Superior temporal gyrus (tissue), 1 donor: ENCODE results near the gene CACNA1H.

Experiments
- DNase-seq: peaks from one replicate; pipeline ENCODE4 v3.0.0-alpha.2; 2016; ENCODE audit errors: extremely low spot score

The CACNA1H gene

DNA sequence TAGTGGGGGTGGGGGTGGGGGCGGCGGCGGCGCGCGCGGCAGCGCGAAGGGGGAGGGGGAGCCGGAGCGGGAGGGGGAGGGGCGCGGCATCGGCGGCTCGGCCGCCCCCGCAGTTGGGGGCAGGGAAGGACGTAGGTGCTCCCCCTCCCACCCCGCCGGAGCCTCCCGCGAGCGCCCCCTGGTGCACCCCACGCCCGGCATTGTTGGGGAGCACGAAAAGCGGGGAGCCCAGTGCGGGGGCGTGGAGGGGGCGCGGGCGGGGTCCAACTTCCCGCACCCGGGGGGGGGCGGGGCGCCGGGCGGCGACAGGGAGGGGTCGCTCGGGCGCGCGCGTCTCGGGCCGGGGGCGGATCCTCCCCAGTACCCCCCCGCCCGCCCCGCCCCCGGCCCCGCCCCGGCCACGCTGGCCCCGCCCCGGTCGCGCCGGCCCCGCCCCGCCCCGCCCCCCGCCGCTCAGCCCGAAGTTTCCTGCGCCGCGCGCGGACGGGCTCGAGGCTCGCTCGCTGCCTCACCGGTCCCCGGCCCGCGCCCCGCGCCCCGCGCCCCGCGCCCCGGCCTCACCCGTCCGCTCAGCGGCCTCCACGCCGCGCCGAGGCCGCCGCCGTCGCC, at the start of gene CACNA1H:
TSS of gene CACNA1H (plus strand) at position 456 of the 609 bp plus-strand sequence. CDS start 632 bp downstream, outside the sequence.
- DNase-seq = no peak

DNA sequence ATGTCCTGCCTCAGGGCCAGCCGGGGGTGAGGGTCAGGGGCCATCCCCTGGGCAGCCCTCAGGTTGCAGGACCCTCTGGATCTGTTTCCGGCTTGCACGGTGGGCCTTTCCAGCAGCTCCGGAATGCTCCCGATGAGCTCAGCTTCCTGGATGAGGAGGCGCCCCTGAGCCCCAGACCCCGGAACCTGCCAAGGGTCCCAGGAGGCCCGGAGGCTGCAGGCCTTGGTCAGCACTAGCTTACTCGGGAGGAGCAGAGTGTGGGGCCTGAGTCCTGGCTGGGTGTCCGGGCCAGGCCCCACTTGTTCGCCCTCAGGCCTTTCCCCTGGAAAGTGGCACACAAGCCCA, 49.3 kb upstream of the CACNA1H start:
- no peak for DNase-seq

DNA sequence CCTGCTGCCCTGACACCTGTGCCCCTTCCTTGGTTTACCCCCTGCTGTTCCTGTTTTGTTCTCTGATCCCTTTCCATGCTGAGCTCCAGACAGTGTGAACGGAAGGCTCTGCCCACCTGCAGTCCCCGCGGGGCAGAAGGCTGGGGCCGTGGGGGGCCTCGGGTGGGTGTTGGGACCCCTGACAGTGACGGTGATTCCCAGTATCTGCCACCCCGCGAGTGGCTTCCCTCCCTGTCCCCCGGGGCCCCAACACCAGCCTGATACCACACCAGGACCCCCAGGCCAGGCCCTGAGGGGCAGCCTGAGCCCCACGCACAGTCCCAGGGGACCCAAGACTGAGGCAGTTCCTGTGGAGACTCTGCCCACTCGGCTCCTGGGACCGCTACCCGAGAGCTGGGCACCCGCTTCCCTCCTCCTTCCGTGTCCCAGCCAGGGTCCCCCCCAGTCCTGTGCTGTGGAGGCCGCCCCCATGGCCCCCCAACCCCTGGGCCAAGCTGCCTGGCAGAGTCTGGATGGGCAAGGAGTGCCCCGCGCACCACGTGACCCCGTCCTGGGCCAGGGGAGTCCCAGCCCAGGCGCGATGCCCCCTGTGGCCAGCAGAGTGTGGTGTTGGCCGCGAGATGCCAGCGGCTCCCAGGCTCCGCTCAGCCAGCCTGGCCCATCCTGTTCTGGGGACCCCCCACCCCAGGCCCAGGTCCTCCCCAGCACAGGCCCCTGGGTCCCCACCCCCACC, 46.9 kb upstream of the CACNA1H start:
- DNase-seq = peak; percentile 68

DNA sequence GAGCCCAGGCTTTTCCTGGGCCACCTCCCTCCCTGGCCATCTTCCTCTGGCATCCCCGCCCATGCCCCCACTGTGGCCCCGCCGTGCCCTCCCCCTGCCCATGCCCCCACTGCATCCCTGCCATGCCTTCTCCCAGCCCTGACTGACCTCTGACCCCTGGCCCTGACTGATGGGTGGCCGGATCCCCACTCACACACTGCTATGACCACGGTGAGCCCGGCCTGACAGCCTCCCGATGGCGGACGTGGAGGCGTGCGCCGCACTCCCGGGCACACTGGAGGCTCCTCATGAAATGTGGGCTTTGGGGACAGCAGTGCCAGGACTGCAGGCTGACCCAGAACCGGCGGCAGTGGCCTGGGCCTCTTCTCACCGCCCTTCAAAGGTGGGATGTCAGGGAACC, 46.2 kb upstream of the CACNA1H start:
- no peak for DNase-seq

DNA sequence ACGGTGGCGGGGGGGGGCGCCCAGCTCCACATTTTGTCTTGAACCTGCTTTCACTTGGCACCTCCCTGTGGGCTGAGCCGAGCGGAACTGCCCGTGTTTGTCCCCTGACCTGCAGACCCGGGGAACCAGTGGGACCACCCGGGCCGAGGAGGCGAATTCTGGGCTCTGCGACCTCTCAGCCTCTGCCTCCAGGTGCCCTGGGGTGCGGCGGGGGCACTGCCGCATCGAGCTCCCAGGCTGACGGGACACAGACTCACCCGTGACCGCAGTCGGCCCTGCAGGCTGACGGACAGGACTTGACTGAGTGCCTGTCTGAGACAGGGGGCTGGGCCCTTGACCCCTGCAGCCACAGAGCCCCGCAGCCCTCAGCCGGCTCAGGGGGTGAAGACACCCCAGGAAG, 45.8 kb upstream of the CACNA1H start:
- no peak for DNase-seq

DNA sequence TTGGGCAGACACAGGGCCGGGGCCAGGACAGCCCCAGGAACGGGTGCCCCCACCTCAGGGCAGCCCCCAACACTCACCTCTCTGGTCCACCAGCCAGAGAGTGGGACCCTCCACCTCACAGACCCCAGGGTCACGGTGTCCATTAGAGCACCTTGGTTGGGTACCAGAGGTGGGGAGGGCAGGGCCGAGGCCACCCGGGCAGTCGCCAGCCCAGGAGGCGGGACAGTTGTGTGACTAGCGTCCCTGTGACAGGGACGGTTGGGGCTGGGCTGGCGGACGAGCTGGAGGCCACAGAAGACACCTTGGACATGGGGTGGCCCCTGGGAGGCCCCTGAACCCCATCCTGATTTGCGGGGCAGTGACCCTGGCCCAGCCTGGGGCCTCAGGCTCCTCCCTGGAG, 45.2 kb upstream of the CACNA1H start:
- DNase-seq = no peak

DNA sequence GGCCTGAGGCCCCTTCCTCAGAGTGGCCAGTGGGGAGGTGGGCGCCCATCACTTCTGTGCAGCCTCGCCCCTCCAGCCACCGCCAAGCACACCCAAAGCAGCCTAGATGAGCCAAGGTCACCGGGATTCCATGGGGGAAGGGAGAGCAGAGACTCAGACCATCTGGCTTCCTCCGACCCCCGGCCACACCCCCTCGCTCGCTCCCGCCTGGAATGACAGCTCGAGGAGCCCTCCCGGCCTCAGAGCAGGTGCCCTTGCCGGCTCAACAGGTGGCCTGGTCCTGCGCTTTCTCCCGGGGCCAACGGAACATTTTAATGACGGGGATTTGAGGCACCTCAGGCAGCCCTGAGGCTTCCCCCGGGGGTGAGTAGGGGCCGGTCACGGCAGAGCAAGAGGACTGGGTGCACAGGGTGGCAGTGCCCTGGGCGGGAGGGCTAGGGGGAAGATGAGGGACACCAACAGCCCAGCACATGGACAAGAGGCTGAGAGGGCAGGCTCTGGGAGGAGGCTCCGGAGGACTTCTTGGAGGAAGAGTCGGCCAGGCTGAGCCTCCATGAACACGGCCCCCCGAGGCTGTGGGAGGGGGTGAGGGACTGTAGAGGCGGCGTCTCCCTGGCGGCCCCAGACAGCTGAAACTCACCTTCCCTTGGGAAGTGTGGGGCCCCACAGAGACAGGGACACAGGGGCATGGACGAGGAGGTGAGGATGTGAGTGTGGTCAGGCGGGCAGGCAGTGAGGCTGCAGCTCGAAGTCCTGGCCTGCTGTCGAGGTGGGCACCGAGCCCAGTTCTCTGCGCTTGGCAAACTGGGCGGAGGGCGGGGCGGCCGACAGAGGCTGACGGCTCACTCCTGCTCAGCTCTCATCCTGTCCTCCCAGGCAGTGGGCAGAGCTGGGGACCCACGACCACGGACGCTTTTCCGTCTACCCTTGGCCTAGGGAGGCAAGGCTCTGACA, 44.3 kb upstream of the CACNA1H start:
- DNase-seq = peak; percentile 12

DNA sequence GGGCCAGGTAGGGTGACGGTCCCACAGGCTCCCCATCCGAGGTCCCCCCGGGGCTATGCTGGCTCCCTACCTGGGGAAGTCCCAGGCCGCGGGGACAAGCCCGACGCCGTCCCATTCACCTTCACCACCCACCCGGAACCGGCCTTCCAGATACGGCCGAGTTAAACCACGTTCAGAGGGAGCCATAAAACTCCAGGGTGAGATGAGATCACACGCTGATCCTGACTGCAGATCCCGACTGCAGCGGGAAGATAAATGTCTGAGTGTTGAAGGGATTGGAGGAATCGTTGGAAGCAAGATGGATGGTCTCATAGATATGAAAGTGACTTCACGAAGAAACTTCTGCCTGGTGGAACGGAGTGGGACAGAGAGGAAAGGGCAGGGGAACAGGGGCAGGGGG, 43.3 kb upstream of the CACNA1H start:
- no peak for DNase-seq

DNA sequence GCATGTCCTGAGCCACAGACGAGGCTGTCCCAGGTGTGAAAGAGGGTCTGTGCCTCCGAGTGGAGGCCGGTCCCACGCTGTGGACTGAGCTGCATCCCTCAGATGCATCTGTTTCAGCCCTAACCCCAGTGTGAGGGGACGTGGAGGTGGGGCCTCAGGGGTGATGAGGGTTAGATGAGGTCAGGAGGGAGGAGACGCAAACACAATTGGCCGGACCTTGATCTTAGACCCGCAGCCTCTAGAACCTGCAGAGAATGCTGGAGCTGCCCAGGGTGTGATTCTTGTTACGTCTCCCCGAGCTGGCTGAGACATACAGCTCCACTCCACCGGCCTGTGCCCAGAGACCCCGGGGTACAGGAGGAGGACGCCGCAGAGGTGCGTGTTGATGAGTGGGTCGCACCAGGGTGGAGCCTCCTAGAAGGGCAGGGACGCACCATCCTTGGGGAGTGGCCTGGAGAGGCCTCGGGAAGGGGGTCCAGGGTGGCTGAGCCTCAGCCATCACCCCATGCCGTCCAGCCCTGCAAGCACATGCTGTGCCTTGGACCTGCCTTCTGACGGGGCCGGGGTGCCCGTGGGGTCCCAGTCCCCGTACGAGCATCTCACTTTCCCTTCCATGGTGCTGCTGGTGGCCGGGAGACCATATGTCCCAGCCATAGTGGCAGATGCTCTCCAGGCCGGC, 40.3 kb upstream of the CACNA1H start:
- DNase-seq = no peak

DNA sequence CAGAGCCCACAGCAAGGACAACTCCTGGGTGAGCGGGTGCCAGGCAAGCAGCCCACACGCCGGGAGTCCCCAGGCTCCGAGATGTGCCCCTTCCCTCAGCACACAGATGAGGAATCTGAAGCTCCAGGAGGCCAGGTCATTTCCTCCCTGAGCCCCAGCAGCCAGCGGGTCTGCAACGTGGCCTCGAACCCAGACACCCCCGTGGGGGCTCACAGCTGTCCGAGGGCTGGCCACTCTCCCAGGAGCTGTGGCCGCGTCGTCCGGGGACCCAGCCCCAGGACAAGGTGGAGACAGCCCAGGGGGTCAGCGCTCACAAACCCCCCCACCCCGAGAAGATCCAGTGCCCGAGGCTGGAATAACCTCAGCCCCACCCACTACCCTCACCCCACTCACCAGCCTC, 39.4 kb upstream of the CACNA1H start:
- DNase-seq = no peak

DNA sequence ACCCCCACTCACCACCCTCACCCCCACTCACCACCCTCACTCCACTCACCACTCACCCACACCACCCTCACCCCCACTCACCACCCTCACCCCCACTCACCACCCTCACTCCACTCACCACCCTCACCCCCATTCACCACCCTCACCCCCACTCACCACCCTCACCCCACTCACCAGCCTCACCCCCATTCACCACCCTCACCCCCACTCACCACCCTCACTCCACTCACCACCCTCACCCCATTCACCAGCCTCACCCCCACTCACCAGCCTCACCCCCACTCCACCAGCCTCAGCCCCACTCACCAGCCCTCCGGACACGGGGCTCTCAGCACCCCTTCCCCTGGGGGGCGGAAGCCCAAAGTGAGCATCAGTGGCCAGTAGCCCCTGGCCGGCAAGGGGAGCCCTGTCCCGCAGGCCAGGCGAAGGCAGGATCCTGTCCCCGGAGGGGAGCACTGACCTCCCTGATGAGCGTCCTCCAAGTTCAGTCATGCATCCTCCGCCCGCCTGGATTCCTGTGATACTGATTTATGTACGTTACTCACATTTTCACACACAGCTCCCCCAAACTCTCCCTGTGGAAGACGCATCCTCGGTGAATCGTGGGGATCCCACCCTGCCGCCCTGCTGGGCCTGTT, 38.9 kb upstream of the CACNA1H start:
- DNase-seq = no peak

DNA sequence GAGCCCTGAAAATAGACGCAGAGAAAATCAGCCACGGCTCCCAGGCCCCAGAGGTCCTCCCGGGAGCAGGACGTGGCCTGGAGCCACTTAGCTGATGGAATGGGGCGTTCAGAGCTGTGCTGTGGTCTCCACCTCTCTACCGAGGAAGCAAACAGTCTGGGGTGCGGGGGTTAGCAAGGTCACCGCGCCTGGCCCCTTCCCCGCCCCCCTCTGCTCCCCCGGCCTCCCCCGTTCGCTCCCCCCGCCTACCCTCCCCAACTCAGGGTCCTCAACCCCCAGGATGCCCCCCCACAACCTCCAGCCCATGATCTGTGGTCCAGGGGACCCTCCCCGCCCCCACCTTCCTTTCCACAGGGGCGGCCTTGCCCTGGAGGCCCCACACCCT, 36.2 kb upstream of the CACNA1H start:
- DNase-seq = no peak

DNA sequence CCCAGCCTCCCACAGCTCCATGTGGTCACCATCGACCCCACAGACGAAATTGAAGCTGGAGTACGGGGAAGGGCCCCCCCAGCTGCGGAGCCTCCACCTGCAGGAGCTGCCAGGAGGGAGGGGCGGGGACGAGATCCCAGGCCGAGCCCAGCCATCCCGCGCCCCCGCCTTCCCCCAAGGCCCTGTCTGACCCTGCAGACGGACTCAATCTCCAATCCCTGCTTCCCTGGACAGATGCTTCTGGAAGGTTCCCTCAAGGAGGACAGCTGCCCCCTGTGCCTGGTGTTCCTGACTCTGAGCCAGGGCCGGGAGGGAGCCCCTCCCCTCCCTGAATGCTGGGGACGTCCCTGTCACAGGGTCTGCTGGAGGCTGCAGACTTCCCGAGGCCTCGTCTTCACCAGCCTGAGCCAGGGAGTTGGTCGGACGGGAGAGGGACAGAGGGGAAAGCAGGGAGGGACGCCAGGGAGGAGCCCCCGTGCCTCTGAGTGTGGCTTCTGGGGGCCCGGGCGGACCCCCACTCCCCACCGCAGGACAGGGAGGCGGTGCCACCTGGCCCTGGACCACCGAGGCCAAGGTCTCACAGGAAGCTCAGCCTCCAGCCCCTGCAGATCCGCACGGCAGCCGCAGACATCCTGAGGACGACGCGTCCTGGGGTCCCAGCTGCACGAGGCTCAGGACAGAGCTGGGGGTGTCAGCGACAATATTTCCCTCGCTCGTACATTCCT, 35.6 kb upstream of the CACNA1H start:
- no peak for DNase-seq

DNA sequence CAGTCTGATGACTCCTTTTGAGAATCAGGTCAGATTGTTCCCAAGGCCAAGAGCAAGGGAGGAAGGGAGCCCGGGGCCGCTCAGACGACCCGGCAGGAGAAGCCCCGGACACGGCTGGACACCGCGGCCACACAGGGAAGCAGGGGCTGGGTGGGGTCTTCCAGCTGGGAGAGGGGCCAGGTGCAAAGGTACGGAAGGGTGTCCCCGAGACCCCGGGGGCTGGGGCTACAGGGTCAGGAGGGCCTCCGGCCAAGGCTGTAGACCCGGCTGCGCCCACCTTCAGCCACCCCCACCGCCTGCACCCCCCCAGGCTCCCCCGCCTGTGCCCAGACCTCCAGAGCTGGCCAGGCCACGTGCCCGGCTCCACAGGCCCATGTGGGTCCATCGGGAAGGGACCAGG, 35.0 kb upstream of the CACNA1H start:
- no peak for DNase-seq

DNA sequence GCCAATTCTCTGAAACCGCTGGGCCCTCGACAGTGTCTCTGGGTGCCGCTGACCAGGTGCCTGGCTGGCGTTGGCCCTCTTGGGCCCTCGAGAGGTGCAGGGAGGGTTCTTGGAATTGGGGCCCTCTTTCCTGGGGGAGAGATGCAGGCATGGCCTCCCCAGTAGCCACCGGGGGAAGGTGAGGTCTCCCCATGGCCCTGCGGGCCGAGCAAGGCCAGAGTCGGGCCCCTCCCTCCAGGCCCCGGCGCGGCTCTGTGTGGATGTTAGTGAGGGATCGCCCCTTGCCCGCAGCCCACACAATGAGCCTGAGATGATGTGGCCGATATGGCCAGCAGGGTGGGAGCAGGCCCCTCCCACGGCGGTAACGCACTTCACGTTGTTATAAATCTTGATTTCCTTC, 33.8 kb upstream of the CACNA1H start:
- DNase-seq = no peak

DNA sequence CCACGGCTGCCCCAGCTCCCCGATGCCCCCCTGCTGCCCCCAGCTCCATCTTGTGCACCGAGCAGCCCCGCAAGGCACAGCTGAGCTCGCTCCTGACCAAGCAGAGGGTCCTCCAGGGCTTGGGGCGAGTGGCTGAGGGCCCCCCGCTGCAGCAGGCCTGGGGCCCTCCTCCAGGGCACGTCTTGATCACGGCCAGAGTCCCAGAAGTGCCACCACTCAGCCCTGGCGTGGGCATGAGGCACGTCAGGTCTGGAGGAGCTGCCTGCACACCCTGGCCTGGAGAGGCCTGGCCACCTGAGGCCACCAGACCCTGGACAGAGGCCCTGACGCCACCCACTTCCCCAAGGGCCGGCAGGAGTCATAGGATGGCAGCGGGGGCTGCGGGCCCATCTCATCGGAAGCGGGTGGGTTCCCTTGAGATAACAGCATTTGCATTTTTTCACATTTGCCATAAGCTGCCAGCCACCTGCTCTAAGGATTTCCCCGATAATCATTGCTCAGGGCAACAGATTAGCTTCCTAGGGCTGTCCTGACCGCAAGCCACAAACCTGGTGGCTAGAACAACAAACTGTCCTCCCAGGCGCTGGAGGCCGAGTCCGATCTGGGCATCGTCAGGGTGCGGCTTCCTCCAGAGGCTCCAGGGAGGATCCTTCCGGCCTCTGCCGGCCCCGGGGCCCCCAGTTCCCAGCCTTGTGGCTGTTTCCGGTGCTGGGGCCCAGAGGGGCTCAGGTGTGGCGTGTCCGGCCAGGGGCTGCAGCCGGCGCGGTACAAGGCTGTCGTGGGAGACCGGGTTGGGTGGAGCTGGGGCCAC, 32.9 kb upstream of the CACNA1H start:
- DNase-seq = no peak

DNA sequence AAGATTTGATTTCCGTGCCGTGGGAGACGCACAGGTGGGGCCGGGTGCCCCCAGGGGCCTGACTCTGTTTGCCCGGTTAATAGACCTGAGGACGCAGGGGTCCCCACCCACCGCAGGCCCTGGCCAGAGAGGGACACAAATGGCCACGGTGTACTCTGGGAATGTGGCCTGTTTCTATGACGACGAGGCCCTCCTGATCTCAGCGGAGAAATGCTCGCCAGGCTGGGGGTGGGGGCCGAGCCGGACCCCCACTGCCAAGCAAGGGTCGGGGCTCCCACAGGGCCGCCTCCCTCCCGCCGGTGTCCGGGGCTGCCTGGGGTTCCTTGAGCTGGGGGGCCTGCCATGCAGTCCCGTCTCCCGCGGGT, 32.3 kb upstream of the CACNA1H start:
- DNase-seq = no peak

DNA sequence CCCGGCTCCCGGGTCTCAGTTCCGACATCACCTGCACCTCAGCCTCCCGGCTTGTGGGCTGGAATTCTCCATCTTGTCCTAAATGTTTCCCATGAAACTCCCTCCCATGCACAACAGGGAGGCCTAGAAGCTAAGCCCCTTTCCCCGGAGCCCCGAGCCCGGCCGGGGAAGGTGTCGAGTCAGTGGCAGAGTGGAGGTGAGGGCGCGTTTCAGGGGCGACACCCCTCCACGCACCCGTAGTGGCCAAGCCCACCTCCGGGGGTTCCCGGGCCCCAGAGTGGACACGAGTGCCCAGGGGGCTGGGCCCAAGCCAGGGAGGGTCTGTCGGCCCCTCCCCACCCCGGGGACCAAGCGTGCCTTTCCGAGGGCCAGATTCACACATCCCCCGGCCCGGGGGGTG, 31.9 kb upstream of the CACNA1H start:
- DNase-seq = no peak

DNA sequence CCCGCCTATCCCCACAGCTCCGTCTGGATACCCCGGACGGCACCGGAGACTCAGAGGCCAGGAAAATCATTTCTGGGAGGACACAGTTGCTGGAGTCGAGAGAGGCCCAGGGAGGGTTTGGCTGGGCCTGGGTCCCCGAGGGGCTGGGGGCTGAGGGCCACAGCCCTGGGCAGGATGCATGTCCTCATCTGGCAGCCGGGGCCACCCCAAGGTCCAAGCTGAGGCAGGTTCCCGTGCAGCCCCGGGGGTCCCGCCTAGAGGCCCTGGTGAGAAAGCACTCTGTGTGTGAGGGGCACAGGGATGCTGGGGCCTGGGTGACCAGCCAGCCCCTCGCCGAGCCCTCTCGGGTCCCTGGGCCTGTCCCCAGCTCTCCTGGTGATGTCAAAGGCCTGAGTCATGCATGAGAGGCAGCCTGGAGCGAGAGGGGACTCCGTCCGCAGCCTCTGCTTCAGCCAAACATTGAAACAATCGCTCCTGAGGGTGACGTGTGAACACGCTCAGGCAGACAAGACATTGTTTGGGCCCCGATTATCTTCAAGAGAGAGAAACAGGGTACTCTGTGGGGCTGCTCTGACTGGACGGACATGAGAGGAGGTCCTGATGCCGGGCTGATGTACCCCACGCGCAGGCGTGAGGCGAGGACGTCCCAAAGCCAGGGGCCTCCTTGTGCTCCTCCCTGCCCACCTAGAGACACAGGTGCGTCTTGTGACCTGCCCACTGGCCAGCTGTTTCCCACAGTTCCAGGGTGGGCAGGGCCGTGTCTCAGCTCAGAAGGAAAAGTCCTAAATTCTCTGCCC, 31.1 kb upstream of the CACNA1H start:
- DNase-seq = no peak
